Measurements from ENCODE around the gene KLHL10. TPM values are rescaled to one million over a fixed set of nuclear protein-coding genes. Genes with fewer than 3 reads are reported as not detected.

KLHL10 gene
- total RNA-seq, 1 experiment from 2014 or later = 0.05 TPM

- DNase-seq (ENCODE audit: extremely low read depth, low read depth) = peak; percentile 35
Observed at GRCh38 chr17:41891135-41892020, 53.8 kb downstream of the KLHL10 start.

- DNase-seq (ENCODE audit: extremely low read depth, low read depth) = no peak
Observed at GRCh38 chr17:41892021-41892376, 54.4 kb downstream of the KLHL10 start.

- DNase-seq (ENCODE audit: extremely low read depth, low read depth) = no peak
Observed at GRCh38 chr17:41893384-41893783, 55.8 kb downstream of the KLHL10 start.

DNA sequence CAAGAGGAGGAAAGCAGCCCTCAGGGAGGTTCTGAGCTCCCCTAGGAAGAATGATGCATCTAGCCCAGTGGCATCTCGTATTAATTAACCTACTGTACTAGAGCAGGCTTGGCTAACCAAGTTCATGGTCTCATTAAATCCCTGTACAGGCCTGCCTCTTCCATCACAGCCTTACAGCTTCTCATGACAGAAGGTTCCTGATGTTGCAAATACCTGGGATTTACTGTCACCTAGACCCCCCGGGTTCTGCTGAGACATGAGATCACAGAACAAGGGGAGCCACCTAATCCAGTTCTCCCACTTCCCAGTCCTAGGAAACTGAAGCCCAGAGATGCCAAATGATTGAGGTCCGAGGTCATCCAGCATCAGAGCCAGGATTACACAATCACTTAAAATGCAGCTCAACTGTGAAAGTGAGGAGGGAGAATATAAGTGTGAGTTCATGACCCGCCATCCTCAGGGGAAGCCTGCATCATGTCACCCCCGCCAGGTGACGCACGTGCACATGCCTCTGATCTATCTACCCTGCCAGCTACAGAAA lies 57.2 kb downstream of the KLHL10 start:
- no peak for DNase-seq (ENCODE audit: extremely low read depth, low read depth)

GRCh38 chr17:41895617-41896016 lies 58.0 kb downstream of the KLHL10 start:
- no peak for DNase-seq (ENCODE audit: extremely low read depth, low read depth)

DNA sequence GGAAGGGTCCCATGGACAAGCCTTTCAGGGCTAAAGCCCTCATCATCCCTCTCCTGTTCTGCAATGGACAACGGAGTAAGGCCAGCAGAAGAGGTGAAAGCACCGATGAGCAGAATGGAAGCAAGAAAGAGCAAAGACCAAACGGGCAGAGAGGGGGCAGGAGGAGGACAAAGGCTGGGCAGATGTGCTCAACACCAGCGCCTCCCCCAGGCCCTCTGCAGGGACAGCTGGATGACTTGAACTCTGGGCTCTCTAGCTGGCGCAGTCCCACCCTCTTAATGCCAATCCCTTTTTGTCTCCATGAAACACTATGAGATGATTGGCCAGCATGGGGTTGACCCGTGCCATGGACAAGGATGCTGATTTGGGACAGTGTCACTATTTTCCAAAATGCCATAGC lies 59.1 kb downstream of the KLHL10 start:
- no peak for DNase-seq (ENCODE audit: extremely low read depth, low read depth)

Small RNA genes lying within 50 kb of the gene (small RNA-seq; reads per million reads assigned to genes)
- gene AC125257.2 = 0 reads per million in 2 experiments

Other genes with a start within 250 kb of the KLHL10 start
- not detected in 2 replicates for gene KRT16, start 225.1 kb upstream of the KLHL10 start, total RNA-seq (2014; rRNA removed; shearing (Covaris generic))
- 0.42 TPM in 1 of 2 replicates, not detected in the other for gene KRT17, start 213.2 kb upstream of the KLHL10 start, total RNA-seq (2014; rRNA removed; shearing (Covaris generic))
- gene EIF1, start 148.9 kb upstream of the KLHL10 start, total RNA-seq (2014; rRNA removed; shearing (Covaris generic)) = 356 and 499 TPM in 2 replicates
- gene GAST, start 125.5 kb upstream of the KLHL10 start, total RNA-seq (2014; rRNA removed; shearing (Covaris generic)) = not detected in 2 replicates
- 0.69 and 0.94 TPM in 2 replicates for gene HAP1, start 103.2 kb upstream of the KLHL10 start, total RNA-seq (2014; rRNA removed; shearing (Covaris generic))
- gene JUP, start 51.1 kb upstream of the KLHL10 start, total RNA-seq (2014; rRNA removed; shearing (Covaris generic)) = 142 and 158 TPM in 2 replicates
- 42.9 and 47.7 TPM in 2 replicates for gene P3H4, start 25.9 kb upstream of the KLHL10 start, total RNA-seq (2014; rRNA removed; shearing (Covaris generic))
- gene FKBP10, start 24.8 kb upstream of the KLHL10 start, total RNA-seq (2014; rRNA removed; shearing (Covaris generic)) = 264 and 267 TPM in 2 replicates
- gene NT5C3B, start 1.6 kb upstream of the KLHL10 start, total RNA-seq (2014; rRNA removed; shearing (Covaris generic)) = 103 and 119 TPM in 2 replicates
- gene KLHL11, start 27.6 kb downstream of the KLHL10 start, total RNA-seq (2014; rRNA removed; shearing (Covaris generic)) = 21.1 and 29.2 TPM in 2 replicates
- gene ACLY, start 81.1 kb downstream of the KLHL10 start, total RNA-seq (2014; rRNA removed; shearing (Covaris generic)) = 100 and 114 TPM in 2 replicates
- gene ODAD4, start 92.8 kb downstream of the KLHL10 start, total RNA-seq (2014; rRNA removed; shearing (Covaris generic)) = 0.46 and 1.3 TPM in 2 replicates
- gene CNP, start 129.0 kb downstream of the KLHL10 start, total RNA-seq (2014; rRNA removed; shearing (Covaris generic)) = 26.4 and 35.2 TPM in 2 replicates
- 107 and 109 TPM in 2 replicates for gene DNAJC7, start 179.6 kb downstream of the KLHL10 start, total RNA-seq (2014; rRNA removed; shearing (Covaris generic))
- gene NKIRAS2, start 182.3 kb downstream of the KLHL10 start, total RNA-seq (2014; rRNA removed; shearing (Covaris generic)) = 53.1 and 60.9 TPM in 2 replicates
- gene C17orf113, start 212.8 kb downstream of the KLHL10 start, total RNA-seq (2014; rRNA removed; shearing (Covaris generic)) = 1.2 and 1.5 TPM in 2 replicates

Measured in NCI-H460 (cell line).